HepG2 (cell line): ENCODE results near the gene MOB3C. TPM values are rescaled to one million over a fixed set of nuclear protein-coding genes. Genes with fewer than 3 reads are reported as not detected.

Experiments used
- ATAC-seq: fragments of 200-7000 bp; cut with Tn5 transposase; 3 replicates; pipeline ENCODE4 v1.9.1; 2020; ENCODE audit warnings: mild to moderate bottlenecking, moderate library complexity
- BruUV-seq: library from RNA; stranded (reverse); fragments of 400-500 nt; replicated peaks from 2 replicates; lab custom pipeline; 2021; lab: Mats Ljungman, UMichigan
- CTCF ChIA-PET: fragments of 300-600 bp; formaldehyde crosslinking; extraction: SDS; loops from one replicate; lab custom pipeline; 2021; ENCODE audit warnings: low total read pairs, inconsistent platforms, low intra/inter-chr PET ratio; lab: Yijun Ruan, JAX
- POLR2A ChIA-PET: fragments of 350-600 bp; sonication (Branson Sonifier 250); formaldehyde crosslinking; loops from one replicate; lab custom pipeline; 2020; ENCODE audit warnings: antibody characterized with exemption, inconsistent platforms; lab: Yijun Ruan, JAX
- DNase-seq: peaks from one replicate; pipeline ENCODE4 v3.0.0-alpha.2; 2015; ENCODE audit warnings: low spot score
- FAIRE-seq: peaks from 3 replicates; lab custom pipeline; 2011; peaks lifted over from hg19 to GRCh38; lab: Jason Lieb, UNC
- H2AFZ ChIP-seq: one replicate; pipeline ENCODE4 v1.6.1; 2011; ENCODE audit warnings: low read length, inconsistent platforms
- H3K27ac ChIP-seq: fragments of 300-600 bp; 3 replicates; pipeline ENCODE4 v1.8.0; 2011; ENCODE audit warnings: mixed run types, mild to moderate bottlenecking, mixed read lengths, low read length, inconsistent platforms; ENCODE audit not compliant: insufficient read depth; ENCODE audit errors: extremely low read length
- H3K27me3 ChIP-seq, 2 experiments: fragments of 200-600 bp in 1 of 2; 2 replicates in 1 of 2; 3 replicates in 1 of 2; pipeline versions ENCODE4 v1.6.0 to v1.8.0; 2011; ENCODE audit warnings: low read length in 2 of 2, mild to moderate bottlenecking in 2 of 2, moderate library complexity in 2 of 2, inconsistent platforms in 1 of 2; ENCODE audit not compliant: insufficient read depth in 2 of 2, control insufficient read depth in 1 of 2
- H3K36me3 ChIP-seq, 2 experiments: fragments of 200-600 bp in 1 of 2; replicated peaks in 1 of 2; 2 replicates in 1 of 2; 3 replicates in 1 of 2; pipeline versions ENCODE4 v1.5.1 to v1.8.0; 2011; ENCODE audit warnings: low read length in 2 of 2, inconsistent platforms in 1 of 2; ENCODE audit not compliant: insufficient read depth in 2 of 2, control insufficient read depth in 1 of 2
- H3K4me1 ChIP-seq: 2 replicates; pipeline ENCODE4 v1.5.1; 2012; ENCODE audit warnings: low read length, inconsistent platforms; ENCODE audit not compliant: insufficient read depth
- H3K4me2 ChIP-seq: 2 replicates; pipeline ENCODE4 v1.6.0; 2011; ENCODE audit warnings: low read depth, low read length, inconsistent platforms
- H3K4me3 ChIP-seq, 3 experiments: fragments of 200-600 bp in 1 of 3; sonication (generic), shearing (Covaris generic) in 1 of 3; replicated peaks in 1 of 3; 2 replicates each; pipeline ENCODE4 v1.5.1; 2011 to 2016; ENCODE audit warnings: low read length in 3 of 3, inconsistent platforms in 2 of 3, low read depth in 2 of 3, mild to moderate bottlenecking in 2 of 3, control low read depth in 1 of 3, mixed read lengths in 1 of 3; ENCODE audit not compliant: insufficient read depth in 1 of 3
- H3K79me2 ChIP-seq: one replicate; pipeline ENCODE4 v1.6.1; 2011; ENCODE audit warnings: low read length, inconsistent platforms; ENCODE audit not compliant: insufficient read depth
- H3K9ac ChIP-seq: 2 replicates; pipeline ENCODE4 v1.6.0; 2011; ENCODE audit warnings: mild to moderate bottlenecking, low read depth, low read length, inconsistent platforms; ENCODE audit not compliant: insufficient read depth
- H3K9me3 ChIP-seq: 2 replicates; pipeline ENCODE4 v1.5.1; 2012; ENCODE audit warnings: mild to moderate bottlenecking, low read length
- H4K20me1 ChIP-seq: 2 replicates; pipeline ENCODE4 v1.6.0; 2011; ENCODE audit warnings: inconsistent platforms, mild to moderate bottlenecking, low read length, moderate library complexity; ENCODE audit not compliant: insufficient read depth
- FLYWCH1 ChIP-seq: sonication (generic); formaldehyde crosslinking; IDR thresholded peaks from 2 replicates; pipeline ENCODE4 v1.8.1; 2023; ENCODE audit warnings: mild to moderate bottlenecking, missing genetic modification reagents
- PHF5A ChIP-seq: IDR thresholded peaks from one replicate; pipeline ENCODE4 v1.6.1; 2018; ENCODE audit warnings: low read depth, missing genetic modification reagents; ENCODE audit not compliant: unreplicated experiment
- POLR2G ChIP-seq: fragments of 200-400 bp; formaldehyde crosslinking; IDR thresholded peaks from 2 replicates; pipeline ENCODE4 v1.6.1; 2018; ENCODE audit warnings: mild to moderate bottlenecking, low read depth, low read length, moderate library complexity
- PRDM4 ChIP-seq: sonication (generic); formaldehyde crosslinking; IDR thresholded peaks from 2 replicates; pipeline ENCODE4 v1.9.0; 2021; ENCODE audit warnings: missing genetic modification reagents, borderline replicate concordance
- SRSF1 ChIP-seq: fragments of 200-400 bp; formaldehyde crosslinking; optimal IDR thresholded peaks from 2 replicates; pipeline ENCODE3; 2017; ENCODE audit warnings: mild to moderate bottlenecking, low read depth, low read length, moderate library complexity
- THAP9 ChIP-seq: sonication (generic); formaldehyde crosslinking; IDR thresholded peaks from 2 replicates; pipeline ENCODE4; 2020; ENCODE audit warnings: missing genetic modification reagents, mild to moderate bottlenecking, borderline replicate concordance
- THRA ChIP-seq: sonication (generic); formaldehyde crosslinking; IDR thresholded peaks from 2 replicates; pipeline ENCODE4 v1.4.0; 2020; ENCODE audit warnings: missing genetic modification reagents, borderline replicate concordance
- THYN1 ChIP-seq: sonication (generic); formaldehyde crosslinking; IDR thresholded peaks from 2 replicates; pipeline ENCODE4 v1.8.1; 2023; ENCODE audit warnings: low read depth, mild to moderate bottlenecking, moderate library complexity, missing genetic modification reagents, borderline replicate concordance
- WGBS: methylation state at CpG from one replicate; pipeline ENCODE4 v1.1.6; 2017; ENCODE audit warnings: low lambda C conversion rate; 5-methylcytosine and 5-hydroxymethylcytosine counted together
- in situ Hi-C: cut with HindIII; loops from 2 replicates; pipeline ENCODE4 v1.10.0; 2017; ENCODE audit warnings: low pct_unique_long_range_greater_than_20kb; ENCODE audit not compliant: extremely low pct_ligation_motif_present
- intact Hi-C: fragments of 100-400 bp; cut with micrococcal nuclease; formaldehyde crosslinking; loops from one replicate; pipeline ENCODE4 v1.10.0; 2022; ENCODE audit not compliant: unreplicated experiment
- polyA plus RNA-seq, 8 experiments: library from polyadenylated mRNA; depleted of rRNA in 3 of 8; stranded (reverse) in 7 of 8; unstranded in 1 of 8; fragments of >200 nt; fragmentation: Illumina TruSeq in 4 of 8; extraction: Trizol in 4 of 8; gene quantifications; 2 replicates each; pipeline versions ENCODE4 v1.2.1 to v1.2.3, GENCODE V29; 2011 to 2016; ENCODE audit warnings: low read depth in 4 of 8, missing spikeins in 1 of 8, mixed read lengths in 1 of 8; ENCODE audit not compliant: insufficient read depth in 1 of 8
- total RNA-seq, 5 experiments: library from RNA; depleted of rRNA; stranded (reverse); fragments of >200 nt; fragmentation: Illumina TruSeq; extraction: Trizol; gene quantifications; 2 replicates each; pipeline ENCODE4 v1.2.3, GENCODE V29; 2016; ENCODE audit warnings: low read depth in 1 of 5

The MOB3C gene
- total and polyA plus RNA-seq, 2 of the 13 experiments (the other 11 are each of a cell fraction or from before 2014, with no cell fraction given): 3.5 to 4.1 TPM

GRCh38 chr1:46614604-46614984, 2.0 kb downstream of the MOB3C start:
- no peak overlapping the region for H3K27ac ChIP-seq
- POLR2A ChIA-PET: interaction anchor here (6.2 kb wide), 1 partner anchor 10 kb away, joined by 79 read pairs; the partner anchor contains the start of gene MKNK1
- no peaks in the 10 kb centered on the region for H3K36me3 ChIP-seq
- no TSS peak for BruUV-seq
- no peaks in the 10 kb centered on the region for H3K79me2 ChIP-seq
- peaks cover 38% of the 10 kb centered on the region for H3K4me1 ChIP-seq
- no peaks in the 10 kb centered on the region; a peak in 1 of 5 replicates for H3K27me3 ChIP-seq
- H4K20me1 ChIP-seq: no peaks in the 10 kb centered on the region
- no peak for FAIRE-seq
- H2AFZ ChIP-seq: no peak overlapping the region
- H3K4me3 ChIP-seq: no peak overlapping the region
- H3K9me3 ChIP-seq: no peaks in the 10 kb centered on the region
- no peak for TF ChIP-seq FLYWCH1
- 72% methylated on average over 2 of the region's 2 CpGs for WGBS
- ATAC-seq: no peak
- no peak for DNase-seq
- CTCF ChIA-PET: no interaction called here
- no peak overlapping the region for H3K9ac ChIP-seq
- intact Hi-C loops (loop anchor here (10.0 kb wide), 1 partner anchor 50 kb away; the partner anchor contains the start of gene ATPAF1), in situ Hi-C loops (no loop called here)
- H3K4me2 ChIP-seq: no peak overlapping the region

- H3K9me3 ChIP-seq: no peaks in the 10 kb centered on the region
- H3K4me2 ChIP-seq: no peak overlapping the region
- no peak for ATAC-seq
- no peaks in the 10 kb centered on the region for H3K79me2 ChIP-seq
- in situ Hi-C loops (no loop called here), intact Hi-C loops (loop anchor here (10.0 kb wide), 1 partner anchor 51 kb away; the partner anchor contains the start of gene ATPAF1)
- CTCF ChIA-PET: no interaction called here
- H3K4me1 ChIP-seq: peaks cover 32% of the 10 kb centered on the region
- 74% methylated on average over 13 of the region's 16 CpGs for WGBS
- H4K20me1 ChIP-seq: no peaks in the 10 kb centered on the region
- no TSS peak for BruUV-seq
- no peak overlapping the region for H3K4me3 ChIP-seq
- POLR2A ChIA-PET: interaction anchor here (6.2 kb wide), 1 partner anchor 9 kb away, joined by 79 read pairs; the partner anchor contains the start of gene MKNK1
- no peaks in the 10 kb centered on the region; a peak in 1 of 5 replicates for H3K36me3 ChIP-seq
- no peak for DNase-seq
- no peak for FAIRE-seq
- no peaks in the 10 kb centered on the region; a peak in 1 of 5 replicates for H3K27me3 ChIP-seq
- no peak overlapping the region for H3K9ac ChIP-seq
- no peak overlapping the region for H3K27ac ChIP-seq
- no peak overlapping the region for H2AFZ ChIP-seq
- no peak for TF ChIP-seq THYN1 (CRISPR knock-in tag)
- no peak for TF ChIP-seq POLR2G
- TF ChIP-seq PRDM4 (CRISPR knock-in tag): no peak
- TF ChIP-seq SRSF1: no peak
- no peak for TF ChIP-seq THAP9 (CRISPR knock-in tag)
- no peak for TF ChIP-seq PHF5A
- TF ChIP-seq THRA (CRISPR knock-in tag): no peak
These were observed 2.7 kb downstream of the MOB3C start for GRCh38 chr1:46613661-46614603.
